ENCODE measurements around the gene CC2D2A.
"Not testable (repeated sequence)": the region's sequence is repeated elsewhere in the genome, so short reads cannot be mapped to it uniquely, and the experiment has no call there.

CC2D2A gene

DNA sequence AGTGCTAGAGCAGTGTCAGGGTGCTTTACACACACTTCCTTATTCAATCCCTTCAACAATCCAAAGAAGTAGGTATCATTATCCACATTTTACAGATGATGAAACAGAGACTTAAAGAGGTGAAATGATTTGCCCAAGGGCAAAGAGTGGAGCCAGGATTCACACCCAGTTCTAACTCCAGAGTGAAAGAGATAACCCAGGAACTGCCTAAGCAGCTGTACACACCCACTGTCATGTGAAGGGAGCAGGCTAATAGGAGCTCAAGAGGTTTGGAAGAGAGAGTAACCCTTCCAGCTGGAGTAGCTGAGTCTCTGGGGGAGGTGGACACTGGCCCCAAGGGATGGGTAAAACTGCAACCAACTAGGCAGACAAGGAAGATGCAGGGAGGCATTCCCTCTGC is 92.9 kb downstream of the CC2D2A start:
- no peak for DNase-seq

DNA sequence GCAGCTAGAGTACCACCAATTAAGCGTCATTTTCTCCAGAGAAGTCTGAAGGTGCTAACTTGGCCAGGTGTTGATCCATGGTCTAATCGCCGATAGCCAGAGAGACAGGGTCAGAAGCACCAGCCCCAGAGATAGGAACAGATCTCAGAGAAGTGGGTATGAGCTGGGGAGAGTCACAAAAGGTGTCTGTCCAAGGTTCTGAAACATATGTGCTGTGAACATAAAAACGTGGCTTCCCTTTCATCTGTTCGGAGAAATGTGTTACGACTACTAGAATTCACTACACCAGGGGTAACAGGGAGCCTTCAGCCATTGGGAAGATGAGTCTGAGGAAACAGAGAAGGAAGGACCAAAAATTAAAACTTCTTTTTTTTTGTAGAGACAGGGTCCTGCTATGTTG is 94.2 kb downstream of the CC2D2A start:
- DNase-seq: no peak

DNA sequence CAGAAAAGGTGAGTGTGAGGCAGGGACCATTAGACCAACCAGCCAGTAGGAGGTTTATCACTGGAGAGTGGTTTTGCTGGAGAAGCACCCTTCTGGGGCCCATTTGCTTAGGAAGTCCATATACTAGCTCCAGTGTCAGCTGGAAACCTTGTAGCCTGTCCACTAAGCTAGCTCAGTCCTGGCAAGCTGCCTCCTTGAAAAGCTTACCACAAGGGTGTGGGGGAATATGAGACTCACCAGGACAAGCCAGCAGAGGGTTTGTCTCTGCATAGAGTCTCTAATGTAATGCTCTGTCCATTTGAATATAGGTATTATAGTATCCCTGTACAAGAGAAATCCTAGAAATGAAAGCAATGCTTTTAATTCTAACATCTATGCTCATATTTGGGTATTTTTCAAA is 99.1 kb downstream of the CC2D2A start:
- no peak for DNase-seq

DNA sequence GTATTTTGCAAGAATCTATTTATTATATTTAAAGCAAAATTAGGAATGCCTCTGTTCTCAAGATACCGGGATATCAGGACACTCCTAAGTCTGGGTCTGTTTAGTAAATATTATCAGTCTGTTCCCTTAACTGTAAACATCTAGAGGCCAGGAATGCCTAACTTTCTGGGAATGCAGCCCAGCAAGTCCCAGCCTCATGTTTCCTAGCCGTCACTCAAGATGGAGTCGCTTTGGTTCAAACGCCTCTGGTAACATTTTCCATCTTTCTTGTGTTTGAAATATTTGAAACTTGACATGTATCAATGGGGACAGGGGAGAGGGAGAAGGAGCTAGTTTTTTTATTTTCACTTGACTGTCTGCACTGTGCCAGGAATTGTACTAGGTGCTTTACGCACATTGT is 100.1 kb downstream of the CC2D2A start:
- no peak for DNase-seq

DNA sequence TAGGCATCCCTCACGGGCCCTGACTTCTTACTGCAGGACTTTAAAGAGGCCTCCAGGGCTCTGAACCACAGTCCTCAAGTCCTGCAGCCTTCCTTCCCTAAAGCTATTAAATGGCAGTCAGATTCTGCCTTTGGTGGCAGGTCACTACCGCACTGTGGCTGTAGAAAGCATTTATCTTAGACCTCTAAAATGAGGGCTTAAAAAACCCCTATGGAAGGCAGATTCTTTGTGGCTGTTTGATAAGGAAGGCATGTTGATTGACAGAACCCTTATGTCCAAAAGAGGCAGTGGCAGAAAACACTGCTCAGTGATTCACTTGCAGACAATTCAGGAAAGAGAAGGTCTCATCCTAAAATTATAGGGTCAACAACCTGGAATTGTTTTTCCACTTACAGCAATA is 106.3 kb downstream of the CC2D2A start:
- no peak for DNase-seq

DNA sequence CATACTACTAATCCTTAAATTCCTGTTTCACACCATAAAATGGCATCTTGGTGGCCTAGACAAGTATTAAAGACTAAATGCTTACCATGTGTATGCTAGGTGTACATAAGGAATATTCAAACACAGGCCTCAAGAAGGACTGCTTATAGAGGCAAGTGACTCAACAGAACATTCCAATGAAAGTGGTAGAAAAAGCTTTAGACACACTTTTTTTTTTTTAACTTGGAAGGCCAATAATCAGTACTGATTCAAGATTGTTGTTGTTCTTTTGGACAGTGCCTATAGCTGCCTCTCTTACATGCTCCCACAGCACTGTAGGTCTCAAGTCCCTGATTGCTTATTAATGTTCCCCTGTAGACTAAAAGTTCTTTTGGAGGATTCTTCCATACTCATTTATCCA is 107.8 kb downstream of the CC2D2A start:
- DNase-seq: no peak

DNA sequence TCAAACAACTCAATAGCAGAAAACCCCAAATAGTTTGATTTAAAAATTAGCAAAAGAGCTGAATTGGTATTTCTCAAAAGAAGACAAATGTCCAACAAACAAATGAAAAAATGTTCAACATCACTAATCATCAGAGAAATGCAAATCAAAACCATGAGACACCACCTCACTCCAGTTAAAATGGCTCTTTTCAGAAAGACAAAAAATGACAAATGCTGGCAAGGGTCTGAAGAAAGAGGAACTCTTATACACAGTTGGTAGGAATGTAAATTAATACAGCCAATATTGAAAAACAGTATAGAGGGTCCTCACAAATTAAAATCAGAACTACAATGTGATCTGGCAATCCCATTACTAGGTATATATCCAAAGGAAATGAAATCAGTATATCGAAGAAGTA is 115.1 kb downstream of the CC2D2A start:
- DNase-seq: peak in 1 of 2 donors; percentile 7

DNA sequence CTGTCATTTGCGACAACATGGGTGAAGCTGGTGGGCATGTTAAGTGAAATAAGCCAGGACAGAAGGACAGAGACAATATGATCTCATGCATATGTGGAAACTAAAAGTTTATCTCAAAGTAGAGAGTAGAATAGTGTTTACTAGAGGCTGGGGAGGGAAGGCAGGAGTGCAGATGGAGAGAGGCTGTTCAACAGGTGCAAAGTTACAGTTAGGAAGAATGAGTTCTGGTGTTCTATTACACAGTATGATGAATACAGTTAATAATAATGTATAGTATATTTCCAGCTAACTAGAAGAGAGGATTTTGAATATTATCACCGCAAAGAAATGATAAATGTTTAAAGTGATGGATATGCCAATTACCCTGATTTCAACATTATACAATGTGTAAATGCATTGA is 115.6 kb downstream of the CC2D2A start:
- no peak for DNase-seq

DNA sequence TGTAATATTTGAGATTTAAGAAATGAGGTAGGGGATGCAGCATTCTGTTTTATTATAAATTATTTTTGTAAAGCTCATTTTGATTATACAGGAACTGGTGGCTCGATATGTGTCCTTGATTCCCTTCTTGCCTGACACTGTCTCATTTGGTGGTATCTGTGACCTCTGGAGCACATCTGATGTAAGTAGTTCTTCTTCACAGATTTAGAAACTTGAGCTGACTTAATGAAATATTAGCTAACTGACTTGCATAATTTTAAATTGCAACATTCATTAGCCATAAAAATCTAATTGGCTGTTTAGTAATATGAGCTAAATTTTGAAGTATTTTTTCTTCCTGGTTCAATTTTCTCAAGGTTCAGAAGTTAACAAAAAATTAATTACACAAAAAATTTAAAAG is 116.4 kb downstream of the CC2D2A start:
- peak; percentile 72 to 85 for DNase-seq

DNA sequence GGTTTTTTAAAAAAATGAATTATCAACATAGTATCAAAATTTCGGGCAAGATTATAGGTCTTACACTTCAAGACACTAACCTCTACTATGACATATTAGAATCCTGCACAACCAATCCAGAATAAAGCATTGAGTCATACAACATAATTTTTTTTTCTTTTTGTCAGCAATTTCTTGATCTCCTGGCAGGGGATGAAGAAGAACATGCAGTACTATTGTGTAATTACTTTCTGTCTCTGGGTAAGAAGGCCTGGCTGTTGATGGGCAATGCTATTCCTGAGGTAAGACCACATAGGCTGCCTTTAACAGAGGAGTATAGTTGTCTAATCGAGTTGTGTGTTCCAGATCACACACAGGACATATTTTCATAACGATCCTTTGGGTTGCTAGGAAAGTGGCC is 118.0 kb downstream of the CC2D2A start:
- peak in 1 of 2 donors; percentile 28 for DNase-seq

DNA sequence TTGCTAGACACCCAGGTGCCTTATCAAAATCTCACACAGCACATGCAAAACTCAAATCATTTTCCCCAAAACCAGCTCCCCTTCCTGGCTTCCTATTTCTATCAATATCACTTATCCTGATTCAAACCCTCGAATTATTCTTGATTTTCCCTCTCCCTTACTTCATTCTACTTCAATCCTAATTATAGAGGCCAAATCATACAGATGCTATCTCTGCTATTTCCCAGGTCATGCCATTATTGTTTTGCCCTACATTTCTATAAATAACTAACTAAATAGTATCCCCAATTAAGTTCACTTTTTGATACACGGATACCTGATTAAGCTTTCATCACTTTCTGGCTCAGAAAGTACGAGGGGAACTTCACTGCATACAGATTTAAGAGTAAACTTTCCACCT is 123.1 kb downstream of the CC2D2A start:
- no peak for DNase-seq

DNA sequence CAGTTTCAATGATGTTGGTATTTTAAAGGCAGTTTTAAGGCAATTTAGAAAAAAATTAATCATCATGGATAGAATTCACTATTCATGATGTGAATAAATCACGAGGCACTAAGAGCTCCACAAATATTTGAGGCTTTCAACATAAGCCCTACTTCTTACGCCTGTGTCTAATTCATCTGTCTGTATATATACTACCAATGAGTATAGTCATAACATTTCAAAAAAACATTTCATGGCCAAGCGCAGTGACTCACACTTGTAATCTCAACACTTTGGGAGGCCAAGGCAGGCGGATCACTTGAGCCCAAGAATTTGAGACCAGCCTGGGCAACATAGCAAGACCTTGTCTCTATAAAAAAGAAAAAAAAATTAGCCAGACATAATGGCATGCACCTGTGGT is 129.0 kb downstream of the CC2D2A start:
- DNase-seq: no peak

DNA sequence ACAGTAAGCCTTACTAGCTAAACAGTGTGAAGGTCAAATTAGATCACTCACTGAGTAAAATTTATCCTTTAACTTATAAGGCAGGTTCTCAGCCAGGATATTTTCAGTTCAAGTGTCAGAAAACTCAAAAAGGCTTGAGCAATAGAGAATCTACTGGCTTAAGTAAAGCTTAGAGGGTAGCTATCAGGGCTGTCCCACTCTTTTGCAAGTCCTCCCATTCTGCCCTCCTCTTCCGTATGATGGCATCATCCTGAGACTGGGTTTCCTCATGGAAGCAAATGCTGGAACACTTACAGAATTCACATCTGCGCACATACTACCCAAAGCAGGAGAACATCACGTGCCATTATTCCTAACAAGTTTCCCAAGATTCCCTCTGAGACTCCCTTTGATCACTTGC is 130.5 kb downstream of the CC2D2A start:
- no peak for DNase-seq

DNA sequence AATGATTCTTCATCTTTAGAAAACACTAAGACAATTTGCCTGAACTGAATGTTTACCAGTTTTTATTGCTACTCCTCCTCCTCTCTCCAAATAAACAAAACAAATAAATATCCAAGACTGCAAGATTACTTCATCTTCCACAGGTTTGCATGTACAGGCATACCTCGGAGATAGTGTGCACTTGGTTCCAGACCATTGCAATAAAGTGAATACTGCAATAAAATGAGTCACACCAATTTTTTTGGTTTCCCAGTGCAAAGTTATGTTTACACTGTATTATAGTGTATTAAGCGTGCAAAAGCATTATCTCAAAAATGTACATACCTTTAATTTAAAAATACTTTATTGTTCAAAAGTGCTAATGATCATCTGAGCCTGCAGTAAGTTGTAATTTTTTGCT is 132.2 kb downstream of the CC2D2A start:
- no peak for DNase-seq

DNA sequence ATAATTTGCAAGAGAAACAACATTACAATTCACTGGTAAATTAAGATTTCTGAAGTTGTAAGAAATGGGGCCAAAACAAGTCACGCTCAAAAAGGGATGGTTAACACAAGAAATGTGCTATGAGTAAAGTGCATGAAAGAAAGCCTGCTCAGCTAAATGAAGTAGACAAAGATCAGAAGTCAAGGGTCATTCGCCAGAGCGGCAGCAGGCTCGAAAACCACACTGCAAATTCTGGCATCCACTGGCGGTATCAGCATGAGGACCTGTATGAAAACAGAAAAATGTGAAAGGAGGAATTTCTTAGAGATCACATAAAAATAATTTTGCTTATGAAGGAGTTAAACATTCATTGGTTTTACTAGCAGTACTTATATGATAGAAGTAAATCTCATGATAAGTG is 135.9 kb downstream of the CC2D2A start:
- no peak for DNase-seq

DNA sequence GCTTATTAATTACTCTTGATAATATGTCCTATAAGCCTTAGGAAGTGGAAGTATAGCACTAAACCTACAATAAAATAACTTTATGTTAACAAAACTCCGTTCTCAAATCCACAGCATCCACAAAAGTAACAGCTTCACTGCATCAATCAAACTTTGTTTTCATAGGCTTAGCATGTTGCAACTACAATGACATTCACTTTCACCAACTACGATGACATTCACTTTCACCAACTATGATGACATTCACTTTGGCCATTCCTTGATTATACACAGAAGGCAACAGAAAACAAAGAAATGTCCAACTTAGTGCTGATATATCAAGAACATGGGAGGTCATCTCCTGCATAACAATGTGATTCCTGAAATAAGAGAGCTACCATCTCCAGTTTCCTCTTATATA is 141.2 kb downstream of the CC2D2A start:
- DNase-seq: peak in 1 of 2 donors; percentile 31

DNA sequence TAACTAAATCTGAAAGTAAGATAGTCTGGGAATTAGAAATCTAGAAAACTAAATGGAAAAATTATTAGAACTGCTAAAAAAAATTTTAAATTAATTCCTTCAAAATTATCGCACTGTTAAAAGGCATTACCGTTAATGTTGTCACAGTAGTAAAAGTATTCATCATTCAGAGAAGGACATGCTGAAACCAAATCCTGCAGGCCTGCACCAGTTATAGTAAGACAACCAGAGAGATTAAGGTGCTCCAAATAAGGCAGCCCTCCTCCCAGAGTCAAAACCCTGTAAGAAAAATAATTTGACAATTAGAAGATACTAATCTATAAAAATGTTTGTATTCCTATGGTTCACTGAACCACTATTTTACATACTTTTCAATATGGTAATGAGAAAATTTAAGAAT is 142.5 kb downstream of the CC2D2A start:
- no peak for DNase-seq

DNA sequence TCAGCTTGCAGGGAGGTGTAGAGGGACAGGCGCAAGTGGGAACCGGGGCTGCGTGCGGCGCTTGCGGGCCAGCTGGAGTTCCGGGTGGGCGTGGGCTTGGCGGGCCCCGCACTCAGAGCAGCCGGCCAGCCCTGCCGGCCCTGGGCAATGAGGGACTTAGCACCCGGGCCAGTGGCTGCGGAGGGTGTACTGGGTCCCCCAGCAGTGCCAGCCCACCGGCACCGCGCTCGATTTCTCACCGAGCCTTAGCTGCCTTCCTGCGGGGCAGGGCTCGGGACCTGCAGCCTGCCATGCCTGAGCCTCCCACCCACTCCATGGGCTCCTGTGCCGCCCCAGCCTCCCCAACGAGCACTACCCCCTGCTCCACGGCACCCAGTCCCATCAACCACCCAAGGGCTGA is 145.2 kb downstream of the CC2D2A start:
- not testable (repeated sequence) for DNase-seq

DNA sequence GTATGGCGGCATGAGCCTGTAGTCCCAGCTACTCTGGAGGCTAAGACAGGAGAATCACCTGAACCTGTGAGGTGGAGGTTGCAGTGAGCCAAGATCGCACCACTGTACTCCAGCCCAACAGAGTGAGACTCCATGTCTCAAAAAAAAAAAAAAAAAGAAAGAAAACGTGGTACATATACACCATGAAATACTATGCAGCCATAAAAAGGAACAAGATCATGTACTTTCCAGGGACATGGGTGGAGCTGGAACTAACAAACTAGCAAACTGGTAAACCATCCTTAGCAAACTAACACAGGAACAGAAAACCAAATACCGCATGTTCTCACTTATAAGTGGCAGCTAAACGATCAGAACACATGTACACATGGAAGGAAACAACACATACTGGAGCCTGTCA is 147.7 kb downstream of the CC2D2A start:
- DNase-seq: not testable (repeated sequence)

DNA sequence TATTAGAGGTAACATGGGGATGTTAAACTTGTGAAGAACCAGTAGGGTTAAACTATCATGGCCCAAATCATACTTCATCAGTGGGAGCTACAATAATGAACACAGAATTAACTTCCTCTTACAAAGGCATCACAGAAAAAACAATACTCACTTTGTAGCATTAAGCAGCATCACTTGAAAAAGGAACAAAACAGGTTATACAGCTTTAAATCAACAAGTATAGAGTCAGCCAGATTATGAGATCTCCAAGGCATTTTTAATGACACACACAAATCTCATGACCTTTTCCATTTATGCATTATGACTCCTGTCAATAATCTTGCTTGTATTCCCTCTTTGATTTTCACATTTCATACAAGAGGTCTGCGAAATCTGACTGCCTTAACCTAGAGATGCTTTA is 167.1 kb downstream of the CC2D2A start:
- no peak for DNase-seq

DNA sequence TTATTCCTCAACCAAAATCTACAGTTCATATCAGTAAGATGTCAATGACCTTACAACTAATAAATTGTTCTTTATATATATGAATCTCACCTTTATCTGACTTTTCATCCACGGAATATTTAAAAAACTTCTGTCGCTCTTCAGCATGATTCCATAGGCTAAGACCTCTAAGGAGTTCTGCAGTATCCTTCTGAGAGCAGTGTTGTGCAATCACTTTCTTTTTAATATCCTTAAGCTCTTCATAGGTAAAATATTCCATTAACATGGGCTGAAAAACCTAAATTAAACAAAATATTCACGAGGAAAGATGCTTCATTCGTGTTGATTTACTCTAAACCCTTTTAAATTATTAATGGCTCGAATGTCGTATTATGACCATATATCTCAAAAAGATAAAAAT is 168.7 kb downstream of the CC2D2A start:
- no peak for DNase-seq

DNA sequence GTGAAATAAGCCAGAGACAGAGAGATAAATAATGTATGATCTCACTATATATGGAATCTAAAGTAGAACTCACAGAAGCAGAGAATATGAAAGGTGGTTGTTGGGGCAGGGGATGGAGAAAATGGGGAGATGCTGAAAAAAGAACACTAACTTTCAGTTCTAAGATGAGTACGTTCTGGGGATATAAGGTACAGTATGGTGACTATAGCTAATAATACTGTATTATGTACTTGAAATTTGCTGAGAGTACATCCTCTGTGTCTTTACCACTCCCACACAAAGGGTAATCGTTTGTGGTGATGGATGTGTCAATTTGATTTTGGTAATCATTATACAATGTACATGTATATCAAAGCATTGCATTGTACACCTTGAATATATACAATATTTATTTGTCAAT is 178.9 kb downstream of the CC2D2A start:
- DNase-seq: no peak

DNA sequence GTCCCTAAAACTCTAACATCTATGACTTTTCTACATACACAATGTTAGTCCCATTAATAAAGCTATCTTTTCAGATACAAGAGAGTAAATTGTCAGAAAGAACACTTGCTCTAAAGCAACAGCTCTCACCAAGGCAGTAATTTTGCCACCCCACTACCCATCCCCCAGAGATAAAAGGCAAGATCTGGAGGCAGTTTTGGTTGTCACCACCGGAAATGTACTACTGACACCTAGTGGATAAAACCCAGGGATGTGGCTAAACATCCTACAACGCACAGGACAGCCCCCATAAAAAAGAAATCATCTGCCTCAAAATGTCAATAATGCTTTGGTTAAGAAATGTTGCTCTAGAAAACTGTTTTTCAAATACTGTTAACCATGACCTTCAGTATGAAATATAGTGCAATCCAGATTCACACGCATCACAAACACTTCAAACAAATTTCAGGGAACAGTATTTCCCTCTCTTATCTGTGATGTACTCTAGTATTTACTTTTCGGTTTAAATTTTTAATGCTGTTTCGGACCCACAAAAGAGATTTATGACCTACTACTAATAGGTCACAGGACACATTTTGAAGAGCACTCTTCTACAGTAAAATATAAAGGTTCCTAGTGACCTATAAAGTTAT is 180.3 kb downstream of the CC2D2A start:
- DNase-seq: peak; percentile 41 to 66
